Mesothelial cell of epicardium (in vitro differentiated cells): Measurements from ENCODE around the gene LTA4H. TPM values are rescaled to one million over a fixed set of nuclear protein-coding genes. Genes with fewer than 3 reads are reported as not detected.

Experiments
- DNase-seq, 2 experiments: peaks; one replicate each; pipeline ENCODE4 v3.0.0; 2021; ENCODE audit warnings: low spot score in 2 of 2; ENCODE audit not compliant: unreplicated experiment in 2 of 2
- H3K27ac Mint-ChIP-seq: 2 replicates; pipeline ENCODE4 v1.8.0; 2021; ENCODE audit warnings: mixed read lengths
- H3K27me3 Mint-ChIP-seq: 2 replicates; pipeline ENCODE4 v1.8.0; 2021; ENCODE audit warnings: low read depth, mixed read lengths
- H3K36me3 Mint-ChIP-seq: 2 replicates; pipeline ENCODE4 v1.8.0; 2021; ENCODE audit warnings: mixed read lengths
- H3K4me1 Mint-ChIP-seq: 2 replicates; pipeline ENCODE4 v1.8.0; 2021; ENCODE audit warnings: mixed read lengths
- H3K4me3 Mint-ChIP-seq: 2 replicates; pipeline ENCODE4 v1.8.0; 2021; ENCODE audit warnings: mild to moderate bottlenecking, moderate library complexity, mixed read lengths
- H3K9me3 Mint-ChIP-seq: 2 replicates; pipeline ENCODE4 v1.8.0; 2021; ENCODE audit warnings: mixed read lengths
- total RNA-seq: library from RNA; stranded (reverse); gene quantifications from 3 replicates; pipeline ENCODE4 v1.2.1, GENCODE V29; 2021
- TF ChIP-seq, protein P1 (sequence below): fragments of 200-600 bp; sonication (generic); IDR thresholded peaks from one replicate; pipeline ENCODE4 v1.5.0; 2021; ENCODE audit warnings: antibody characterized with exemption; ENCODE audit not compliant: unreplicated experiment

LTA4H gene
- total RNA-seq, 1 donor from 2014 or later, result 95.5 TPM

DNA sequence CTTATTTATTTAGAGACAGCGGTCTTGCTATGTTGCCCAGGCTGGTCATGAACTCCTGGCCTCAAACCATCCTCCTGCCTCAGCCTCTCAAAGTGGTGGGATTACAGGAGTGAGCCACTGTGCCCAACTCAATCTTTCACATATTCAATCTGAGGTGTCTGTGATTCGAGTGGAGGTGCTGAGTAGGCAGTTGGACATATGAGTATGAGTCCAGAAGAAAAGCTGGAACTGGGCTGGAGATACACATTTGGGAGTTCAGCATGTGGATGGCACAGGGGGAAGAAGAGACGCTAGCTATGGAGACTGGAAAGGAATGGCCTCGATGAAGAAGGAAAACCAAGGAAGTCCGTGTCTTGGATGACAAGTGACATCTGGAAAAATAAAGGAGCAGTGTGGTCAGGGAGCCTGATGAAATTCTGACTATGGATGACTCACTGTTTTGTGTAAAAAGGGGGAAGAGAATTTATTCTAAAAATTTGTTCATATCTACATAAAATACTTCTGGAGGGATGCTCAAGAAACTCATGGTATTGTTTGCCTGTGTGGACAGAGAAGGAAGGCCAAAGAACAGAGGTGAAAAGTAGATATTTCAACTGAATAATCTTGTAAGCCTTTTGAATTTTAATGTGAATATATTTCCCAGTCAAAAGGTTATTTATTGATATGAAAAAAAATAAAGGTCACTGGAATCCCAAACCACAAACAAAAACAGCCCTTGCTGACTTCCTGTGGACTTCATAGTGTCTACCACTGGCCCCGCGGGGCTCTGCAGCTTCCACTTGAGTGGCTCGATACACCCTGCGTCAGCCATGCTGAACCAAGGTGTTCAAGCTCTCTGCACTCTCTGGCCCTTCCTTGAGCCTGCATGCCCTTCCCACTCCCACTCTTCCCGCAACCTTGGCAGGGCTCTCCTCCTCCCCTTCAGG lies 8.9 kb upstream of the LTA4H start:
- no peak for DNase-seq
- Mint-ChIP-seq H3K36me3 (no peaks in the 10 kb centered on the region), H3K27me3 (no peaks in the 10 kb centered on the region), H3K4me3 (no peak overlapping the region), H3K9me3 (no peaks in the 10 kb centered on the region), H3K4me1 (peaks cover 20% of the 10 kb centered on the region), H3K27ac (no peak overlapping the region)
- TF ChIP-seq, protein P1, sequence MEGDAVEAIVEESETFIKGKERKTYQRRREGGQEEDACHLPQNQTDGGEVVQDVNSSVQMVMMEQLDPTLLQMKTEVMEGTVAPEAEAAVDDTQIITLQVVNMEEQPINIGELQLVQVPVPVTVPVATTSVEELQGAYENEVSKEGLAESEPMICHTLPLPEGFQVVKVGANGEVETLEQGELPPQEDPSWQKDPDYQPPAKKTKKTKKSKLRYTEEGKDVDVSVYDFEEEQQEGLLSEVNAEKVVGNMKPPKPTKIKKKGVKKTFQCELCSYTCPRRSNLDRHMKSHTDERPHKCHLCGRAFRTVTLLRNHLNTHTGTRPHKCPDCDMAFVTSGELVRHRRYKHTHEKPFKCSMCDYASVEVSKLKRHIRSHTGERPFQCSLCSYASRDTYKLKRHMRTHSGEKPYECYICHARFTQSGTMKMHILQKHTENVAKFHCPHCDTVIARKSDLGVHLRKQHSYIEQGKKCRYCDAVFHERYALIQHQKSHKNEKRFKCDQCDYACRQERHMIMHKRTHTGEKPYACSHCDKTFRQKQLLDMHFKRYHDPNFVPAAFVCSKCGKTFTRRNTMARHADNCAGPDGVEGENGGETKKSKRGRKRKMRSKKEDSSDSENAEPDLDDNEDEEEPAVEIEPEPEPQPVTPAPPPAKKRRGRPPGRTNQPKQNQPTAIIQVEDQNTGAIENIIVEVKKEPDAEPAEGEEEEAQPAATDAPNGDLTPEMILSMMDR, result no peak

DNA sequence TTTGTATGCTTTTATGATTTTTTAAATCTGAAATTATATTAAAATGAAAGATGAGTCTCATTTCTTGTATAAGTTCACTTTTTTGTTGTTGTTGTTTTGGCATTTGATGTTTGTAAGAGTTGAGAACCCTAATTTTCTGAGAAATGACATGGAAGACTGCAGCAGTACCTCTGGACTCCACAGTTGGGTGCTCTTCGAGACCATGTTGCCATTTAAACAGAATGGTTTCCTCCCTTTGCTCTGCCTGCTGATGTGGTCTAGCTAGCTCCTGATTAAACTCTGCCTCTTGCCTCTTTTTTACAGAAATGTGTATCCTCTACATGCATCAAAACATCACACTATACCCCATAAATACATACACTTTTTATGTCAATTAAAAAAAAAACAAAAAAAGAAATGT lies 5.8 kb upstream of the LTA4H start:
- peaks cover 2% of the 10 kb centered on the region for H3K4me1 Mint-ChIP-seq
- no peaks in the 10 kb centered on the region for H3K9me3 Mint-ChIP-seq
- TF ChIP-seq, protein P1, result no peak
- H3K4me3 Mint-ChIP-seq, result no peak overlapping the region
- no peaks in the 10 kb centered on the region for H3K36me3 Mint-ChIP-seq
- DNase-seq, result no peak
- no peaks in the 10 kb centered on the region for H3K27me3 Mint-ChIP-seq
- no peak overlapping the region for H3K27ac Mint-ChIP-seq

DNA sequence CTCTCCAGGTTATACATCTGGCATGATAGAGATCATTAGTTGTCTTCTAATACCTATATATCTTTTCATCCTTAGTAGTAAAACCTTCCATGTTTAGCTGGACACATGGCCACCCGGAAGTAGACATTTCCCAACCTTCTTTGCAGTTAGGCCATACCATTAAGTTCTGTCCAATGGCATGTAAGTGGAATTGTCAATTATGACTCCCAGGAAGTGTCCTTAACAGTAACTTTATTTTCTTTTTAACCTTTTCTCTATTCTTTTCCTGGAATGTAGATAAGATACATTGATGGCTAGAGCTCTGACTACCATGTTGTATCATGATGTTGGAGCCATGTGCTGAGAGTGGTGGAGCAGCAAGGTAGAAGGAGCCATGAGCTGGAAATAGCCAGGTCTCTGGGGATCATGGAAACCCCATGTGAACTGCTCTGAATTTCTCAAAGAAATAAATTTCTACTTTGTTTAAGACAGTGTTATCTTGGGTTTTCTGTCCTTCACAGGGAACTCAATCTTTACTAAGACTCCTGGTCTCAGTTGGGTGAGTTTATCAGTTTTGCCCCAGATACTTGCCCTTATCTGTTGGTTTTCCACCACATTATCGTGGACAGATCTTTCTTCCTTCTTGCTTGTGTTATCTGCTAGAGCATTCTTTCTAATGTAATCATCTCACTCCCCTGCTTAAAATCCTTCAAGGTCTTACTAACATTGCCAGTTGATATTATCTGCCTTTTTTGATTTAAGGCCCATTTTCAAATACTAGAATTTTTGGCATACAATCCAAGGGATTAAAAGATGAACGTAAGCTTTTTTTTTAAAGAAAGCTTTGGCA lies 5.1 kb upstream of the LTA4H start:
- H3K27me3 Mint-ChIP-seq, result no peaks in the 10 kb centered on the region
- no peak overlapping the region for H3K4me3 Mint-ChIP-seq
- peaks cover 2% of the 10 kb centered on the region for H3K4me1 Mint-ChIP-seq
- no peak overlapping the region for H3K27ac Mint-ChIP-seq
- TF ChIP-seq, protein P1, result no peak
- H3K9me3 Mint-ChIP-seq, result no peaks in the 10 kb centered on the region
- no peaks in the 10 kb centered on the region for H3K36me3 Mint-ChIP-seq
- DNase-seq, result no peak

DNA sequence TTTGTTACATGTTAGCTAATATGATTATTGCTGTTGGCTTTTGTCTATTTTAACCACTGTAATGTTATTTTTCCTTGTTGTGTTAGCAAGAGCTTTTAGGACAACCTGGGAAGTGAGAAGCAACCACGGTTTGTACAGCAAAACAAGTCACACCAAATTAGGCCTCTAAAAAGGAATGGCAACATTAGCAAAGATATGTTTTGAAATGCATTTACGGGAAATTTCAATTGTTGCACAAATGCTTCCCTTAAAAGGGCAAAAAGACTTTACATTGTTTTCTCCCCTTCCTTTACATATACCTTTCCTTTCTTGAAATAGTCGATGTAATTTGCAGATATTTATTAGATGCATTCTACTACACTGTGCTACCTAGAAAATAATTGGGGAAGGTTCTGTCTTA lies 4.1 kb upstream of the LTA4H start:
- TF ChIP-seq, protein P1, result no peak

DNA sequence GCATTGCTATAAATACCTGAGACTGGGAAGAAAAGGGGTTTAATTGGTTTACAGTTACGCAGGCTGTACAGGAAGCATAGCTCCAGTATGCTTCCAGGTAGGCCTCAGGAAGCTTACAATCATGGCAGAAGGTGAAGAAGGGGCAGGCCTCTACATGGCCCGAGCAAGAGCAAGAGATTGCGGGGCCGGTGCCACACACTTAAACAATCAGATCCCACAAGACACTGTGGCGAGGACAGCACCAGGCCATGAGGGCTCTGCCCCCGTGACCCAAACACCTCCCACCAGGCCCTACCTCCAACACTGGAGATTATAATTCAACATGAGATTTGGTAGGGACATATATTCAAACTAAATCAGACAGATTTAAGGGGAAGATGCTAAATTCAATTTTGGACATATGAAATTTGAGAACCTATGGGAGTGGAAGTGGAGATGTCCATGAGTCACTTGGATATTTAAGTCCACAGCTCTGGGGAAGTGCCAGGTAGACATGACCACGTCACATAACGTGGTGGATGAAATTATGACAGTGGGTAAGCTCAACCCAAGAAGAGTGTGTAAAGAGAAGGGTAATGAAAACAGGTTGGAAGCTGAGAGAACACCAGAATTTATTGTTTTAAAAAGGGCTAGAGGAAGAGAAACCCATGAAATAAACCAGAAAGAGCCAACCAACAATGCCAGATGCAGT lies 1.5 kb upstream of the LTA4H start:
- Mint-ChIP-seq H3K27ac (no peak overlapping the region), H3K9me3 (no peaks in the 10 kb centered on the region), H3K4me3 (no peak overlapping the region), H3K4me1 (peaks cover 12% of the 10 kb centered on the region), H3K27me3 (no peaks in the 10 kb centered on the region), H3K36me3 (no peaks in the 10 kb centered on the region)
- DNase-seq, result no peak
- TF ChIP-seq, protein P1, result no peak

More for the DNA sequence above, 4.1 kb upstream of the LTA4H start:
- no peaks in the 10 kb centered on the region for H3K9me3 Mint-ChIP-seq
- H3K36me3 Mint-ChIP-seq, result no peaks in the 10 kb centered on the region
- H3K27me3 Mint-ChIP-seq, result no peaks in the 10 kb centered on the region
- H3K27ac Mint-ChIP-seq, result no peak overlapping the region
- peaks cover 2% of the 10 kb centered on the region for H3K4me1 Mint-ChIP-seq
- no peak overlapping the region for H3K4me3 Mint-ChIP-seq
- no peak for DNase-seq
